GM18868 (cell line): ENCODE measurements around the gene SNX19.

Source experiments
- ATAC-seq: cut with Tn5 transposase; IDR thresholded peaks from one replicate; pipeline ENCODE4 v1.9.1; 2021; ENCODE audit warnings: mild to moderate bottlenecking, moderate library complexity; ENCODE audit not compliant: unreplicated experiment

The SNX19 gene

GRCh38 chr11:130908061-130908460, 8.2 kb downstream of the SNX19 start:
- ATAC-seq: no peak

- ATAC-seq: no peak
Measured at GRCh38 chr11:130907229-130907628, 9.1 kb downstream of the SNX19 start.

GRCh38 chr11:130906616-130907015, 9.7 kb downstream of the SNX19 start:
- no peak for ATAC-seq

DNA sequence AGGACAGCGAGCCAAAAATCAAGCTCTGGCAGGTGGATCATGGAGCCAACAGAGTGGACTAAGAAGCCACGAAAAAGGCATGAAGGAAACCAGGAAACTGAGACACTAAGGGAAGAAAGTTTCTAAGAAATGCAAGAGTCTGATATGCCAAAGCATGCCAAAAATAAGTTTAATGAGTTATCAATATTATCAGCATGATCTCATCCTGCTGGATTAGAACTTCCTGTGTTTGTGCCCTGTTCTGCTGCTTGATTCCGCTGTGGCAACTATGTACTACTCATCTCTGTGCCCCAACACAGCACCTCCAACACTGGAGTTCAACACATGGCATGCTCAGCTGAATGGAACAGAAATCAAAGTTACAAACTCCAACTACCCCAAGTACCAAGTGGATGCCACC, 10.8 kb downstream of the SNX19 start:
- ATAC-seq: no peak

GRCh38 chr11:130904380-130904779, 11.9 kb downstream of the SNX19 start:
- ATAC-seq: peak; percentile 51

- no peak for ATAC-seq
Measured at GRCh38 chr11:130902380-130902779, 13.9 kb downstream of the SNX19 start.

GRCh38 chr11:130899106-130899505, 17.2 kb downstream of the SNX19 start:
- ATAC-seq: no peak

DNA sequence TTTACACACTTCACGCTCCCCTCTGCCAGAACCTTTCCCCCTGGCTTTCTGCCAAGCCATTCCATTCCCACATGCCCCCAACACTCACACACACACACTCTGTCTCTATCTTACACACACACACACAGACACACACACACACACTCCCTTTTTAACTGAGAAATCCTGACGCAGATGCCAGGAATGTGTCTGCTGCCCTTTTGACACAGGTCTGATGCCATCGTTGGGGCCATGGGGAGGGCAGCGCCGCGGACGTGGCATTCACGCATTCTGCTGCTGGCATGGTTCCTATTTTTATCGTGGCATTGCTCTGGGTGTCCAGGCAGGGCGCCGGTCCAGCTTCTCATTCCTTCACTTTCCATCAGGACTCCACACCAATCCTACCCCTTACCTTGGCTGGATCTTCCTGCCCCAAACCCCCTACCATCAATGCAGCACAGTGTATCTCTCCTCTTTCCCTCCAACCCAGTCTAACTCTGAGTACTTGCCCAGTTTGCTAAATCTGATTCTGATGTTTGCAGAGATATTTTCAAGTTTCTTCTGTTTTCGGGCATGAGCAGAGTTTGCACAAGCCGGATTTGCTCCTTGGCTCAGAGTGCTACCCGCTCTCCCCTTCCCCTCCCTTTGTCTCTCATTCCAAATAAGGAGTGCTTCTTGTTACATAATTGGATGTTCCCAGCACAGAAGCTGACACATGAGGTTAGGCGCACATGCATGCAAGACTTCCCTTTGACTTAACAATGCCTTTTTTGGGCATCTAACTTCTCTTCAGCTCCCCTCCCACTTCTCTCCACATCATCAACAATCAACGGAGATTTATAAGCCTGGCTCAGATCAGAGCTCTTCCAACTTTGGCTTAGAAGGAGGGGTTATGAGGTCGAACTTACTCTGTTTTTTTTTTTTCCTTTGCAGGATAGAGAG, 18.8 kb downstream of the SNX19 start:
- no peak for ATAC-seq

GRCh38 chr11:130894322-130895025, 21.8 kb downstream of the SNX19 start:
- ATAC-seq: peak; percentile 93

DNA sequence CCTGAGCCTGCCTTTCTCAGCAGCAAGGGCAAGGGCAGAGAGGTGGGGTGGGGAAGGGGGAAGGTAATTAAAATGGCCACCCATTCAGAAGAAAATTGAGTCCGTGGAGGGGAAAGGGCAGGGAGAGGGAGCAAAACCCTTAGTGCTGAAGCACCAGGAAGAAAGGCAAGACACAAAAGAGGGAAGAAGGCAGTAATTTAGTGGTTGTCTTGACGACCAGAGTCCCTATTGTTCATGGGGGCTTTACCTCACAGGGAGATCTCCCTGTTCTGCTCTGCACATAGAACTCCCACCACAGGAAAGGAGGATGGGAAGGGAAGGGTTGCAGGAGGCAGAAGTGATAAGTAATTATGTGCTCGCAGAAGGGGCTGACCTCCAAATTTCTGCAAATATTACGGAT, 23.4 kb downstream of the SNX19 start:
- ATAC-seq: no peak

- ATAC-seq: no peak
Measured at GRCh38 chr11:130891326-130891725, 25.0 kb downstream of the SNX19 start.

GRCh38 chr11:130890039-130890745, 26.1 kb downstream of the SNX19 start:
- no peak for ATAC-seq

GRCh38 chr11:130888790-130889189, 27.5 kb downstream of the SNX19 start:
- ATAC-seq: no peak

DNA sequence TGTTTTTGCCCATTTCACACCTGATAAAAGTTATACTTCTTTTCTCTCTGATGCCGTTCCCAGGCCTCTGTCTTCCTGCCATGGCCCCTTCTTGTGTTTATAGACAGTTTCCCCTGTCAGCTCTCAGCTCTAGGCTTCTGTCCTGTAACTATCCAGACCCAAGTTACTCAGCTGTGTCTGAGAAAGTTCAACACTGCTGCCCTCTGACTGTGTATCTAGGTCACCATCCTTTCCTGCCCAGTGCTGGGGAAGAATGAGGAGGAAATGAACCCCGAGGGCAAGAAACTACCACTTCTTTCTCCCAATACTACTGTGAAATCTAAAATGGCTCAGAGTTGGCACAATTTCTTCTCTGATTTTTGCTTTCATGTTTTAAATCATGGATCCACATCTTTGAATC, 29.6 kb downstream of the SNX19 start:
- no peak for ATAC-seq

DNA sequence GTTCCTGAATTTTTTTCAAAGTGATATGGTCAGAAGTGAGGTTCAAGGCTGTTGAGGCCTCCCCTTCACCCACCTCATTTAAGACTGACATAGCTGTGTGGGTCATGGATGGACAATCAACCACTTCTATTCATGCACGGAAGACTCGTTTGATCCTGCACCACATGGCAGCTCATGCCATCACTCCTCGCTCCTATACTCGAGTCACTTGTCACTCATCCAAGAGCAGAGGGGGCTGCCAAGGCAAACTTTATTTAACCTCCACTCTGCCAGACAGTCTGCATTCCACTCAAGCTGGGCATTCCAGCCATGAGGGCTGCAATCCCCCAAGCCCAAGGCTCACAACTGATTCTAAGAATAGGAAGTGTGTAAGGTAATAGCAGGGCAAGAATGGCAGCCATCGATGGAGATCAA, 34.1 kb downstream of the SNX19 start:
- peak; percentile 65 for ATAC-seq

DNA sequence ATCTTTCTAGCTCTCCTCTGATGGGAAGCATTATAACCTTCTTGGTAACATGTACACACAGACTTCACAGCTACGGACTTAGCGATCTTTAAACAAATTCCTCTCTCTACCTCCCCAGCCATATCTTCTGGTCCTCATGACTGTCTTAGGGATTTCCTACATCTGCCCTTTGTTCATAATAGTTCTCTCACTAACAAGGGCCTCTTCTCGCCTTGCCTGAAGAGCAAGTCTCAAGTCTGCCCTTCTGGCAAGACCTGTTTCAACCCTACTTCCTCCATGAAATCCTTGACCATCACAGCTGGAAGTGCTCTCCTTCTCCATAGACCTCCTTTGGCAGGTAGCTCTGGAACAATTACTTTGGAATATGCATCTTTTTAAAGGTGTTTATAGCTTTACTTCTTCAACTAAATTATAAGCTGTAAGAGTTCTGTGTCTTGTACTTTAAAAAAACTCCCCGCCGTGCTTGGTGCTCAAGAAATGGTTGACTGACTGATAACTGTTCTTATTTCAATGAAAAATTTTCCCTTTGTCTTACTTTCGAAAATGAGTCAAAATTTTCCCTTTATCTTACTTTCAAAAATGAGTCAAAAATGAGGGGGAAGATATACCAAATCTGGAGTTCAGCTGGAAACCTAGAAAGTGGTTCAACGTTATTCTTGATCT, 34.7 kb downstream of the SNX19 start:
- ATAC-seq: peak; percentile 59

DNA sequence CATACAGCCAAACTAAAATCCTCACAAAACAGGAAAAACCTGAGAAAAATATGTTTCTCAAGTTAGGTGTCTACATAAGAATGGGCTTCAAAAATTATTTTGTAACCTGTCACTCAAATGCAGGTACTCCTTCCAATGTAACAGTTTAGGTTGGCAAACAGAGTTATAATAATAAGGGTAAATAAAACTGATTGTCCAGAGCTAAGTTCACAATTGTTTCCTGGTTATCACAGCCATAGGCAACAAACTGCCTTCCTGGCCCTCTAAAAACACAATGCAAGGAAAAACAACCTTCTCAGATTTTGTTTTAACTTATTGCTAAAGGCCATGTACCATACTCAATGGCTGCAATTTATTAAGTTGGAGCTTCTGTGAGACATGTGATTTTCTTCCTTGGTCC, 36.4 kb downstream of the SNX19 start:
- ATAC-seq: no peak

GRCh38 chr11:130876931-130877915, 39.1 kb downstream of the SNX19 start:
- no peak for ATAC-seq

GRCh38 chr11:130876100-130876499, 40.2 kb downstream of the SNX19 start:
- ATAC-seq: no peak
